Measurements from ENCODE around the gene BCAM.

Gene BCAM

DNA sequence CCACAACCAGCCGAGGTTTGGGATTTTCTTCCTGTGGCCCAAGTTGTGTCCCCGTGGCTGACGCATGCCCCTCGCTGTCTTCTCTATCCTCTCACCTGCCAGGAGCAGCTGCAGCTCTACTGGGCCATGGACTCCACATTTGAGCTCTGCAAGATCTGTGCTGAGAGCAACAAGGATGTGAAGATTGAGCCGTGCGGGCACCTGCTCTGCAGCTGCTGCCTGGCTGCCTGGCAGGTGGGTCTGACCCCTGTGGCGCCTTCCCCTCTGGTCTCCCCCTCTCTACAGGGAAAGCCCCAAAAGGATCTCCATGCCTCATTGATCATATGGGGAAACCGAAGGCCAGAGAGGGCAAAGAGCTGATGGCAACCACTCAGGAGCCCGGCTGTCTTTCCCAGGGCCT is 16.6 kb upstream of the BCAM start:
- no peak for DNase-seq (ENCODE audit: low read depth)

DNA sequence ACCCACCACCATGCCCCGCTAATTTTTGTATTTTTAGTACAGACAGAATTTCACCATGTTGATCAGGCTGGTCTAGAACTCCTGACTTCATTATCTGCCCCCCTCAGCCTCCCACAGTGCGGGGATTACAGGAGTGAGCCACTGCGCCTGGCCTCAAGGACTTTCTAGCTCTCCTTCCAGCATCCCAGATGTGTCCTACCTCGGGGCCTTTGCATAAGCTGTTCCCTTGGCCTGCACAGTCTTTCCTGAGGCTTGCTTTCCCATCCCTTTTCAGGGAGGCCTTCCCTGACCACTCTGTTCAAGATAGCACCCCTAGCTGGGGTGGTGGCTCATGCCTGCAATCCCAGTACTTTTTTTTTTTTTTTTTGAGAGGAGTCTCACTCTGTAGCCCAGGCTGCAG is 14.3 kb upstream of the BCAM start:
- DNase-seq (ENCODE audit: low read depth), result no peak

DNA sequence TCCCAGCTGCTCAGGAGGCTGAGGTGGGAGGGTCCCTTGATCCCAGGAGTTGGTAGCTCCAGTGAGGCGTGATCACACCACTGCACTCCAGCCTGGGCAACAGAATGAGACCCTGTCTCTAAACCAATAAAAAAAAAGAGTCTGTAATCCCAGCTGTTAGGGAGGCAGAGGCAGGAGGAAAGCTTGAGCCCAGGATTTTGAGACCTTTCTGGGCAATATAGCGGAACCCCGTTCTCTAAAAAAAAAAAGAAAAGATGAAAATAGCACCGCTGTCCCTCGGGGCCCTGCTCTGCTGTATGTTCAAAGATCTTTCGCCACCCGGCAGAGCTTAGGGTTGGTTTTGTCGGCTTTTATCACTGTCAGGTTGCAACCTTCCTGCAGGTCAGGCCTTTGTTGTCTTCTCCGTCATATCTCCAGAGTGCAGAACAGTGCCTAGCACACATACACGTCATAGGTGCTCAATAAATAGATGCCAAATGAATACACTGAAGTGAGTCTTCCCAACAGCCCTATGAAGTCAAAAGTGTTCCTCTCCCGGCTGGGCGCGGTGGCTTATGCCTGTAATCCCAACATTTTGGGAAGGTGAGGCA is 13.4 kb upstream of the BCAM start:
- DNase-seq (ENCODE audit: low read depth), result no peak

DNA sequence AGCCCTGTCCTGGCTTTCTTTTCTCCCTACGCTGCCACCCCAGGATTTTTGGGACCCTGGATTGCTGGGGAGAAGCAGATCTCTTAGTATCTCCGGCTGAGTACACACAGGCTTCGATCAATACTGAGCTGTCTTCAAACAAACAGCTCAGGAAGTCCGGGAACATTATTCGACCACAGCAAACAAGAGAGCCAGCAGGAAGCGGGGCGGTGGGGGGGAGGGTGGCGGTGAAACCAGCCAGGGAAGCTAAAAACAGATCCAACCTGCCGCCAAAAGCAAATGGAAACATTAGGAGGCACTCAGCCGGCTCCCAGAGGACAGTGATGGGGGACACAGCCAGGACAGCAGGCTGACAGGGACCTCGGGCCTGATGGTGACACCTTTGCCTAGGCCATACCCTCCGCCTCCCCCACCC is 12.2 kb upstream of the BCAM start:
- DNase-seq (ENCODE audit: low read depth), result no peak

DNA sequence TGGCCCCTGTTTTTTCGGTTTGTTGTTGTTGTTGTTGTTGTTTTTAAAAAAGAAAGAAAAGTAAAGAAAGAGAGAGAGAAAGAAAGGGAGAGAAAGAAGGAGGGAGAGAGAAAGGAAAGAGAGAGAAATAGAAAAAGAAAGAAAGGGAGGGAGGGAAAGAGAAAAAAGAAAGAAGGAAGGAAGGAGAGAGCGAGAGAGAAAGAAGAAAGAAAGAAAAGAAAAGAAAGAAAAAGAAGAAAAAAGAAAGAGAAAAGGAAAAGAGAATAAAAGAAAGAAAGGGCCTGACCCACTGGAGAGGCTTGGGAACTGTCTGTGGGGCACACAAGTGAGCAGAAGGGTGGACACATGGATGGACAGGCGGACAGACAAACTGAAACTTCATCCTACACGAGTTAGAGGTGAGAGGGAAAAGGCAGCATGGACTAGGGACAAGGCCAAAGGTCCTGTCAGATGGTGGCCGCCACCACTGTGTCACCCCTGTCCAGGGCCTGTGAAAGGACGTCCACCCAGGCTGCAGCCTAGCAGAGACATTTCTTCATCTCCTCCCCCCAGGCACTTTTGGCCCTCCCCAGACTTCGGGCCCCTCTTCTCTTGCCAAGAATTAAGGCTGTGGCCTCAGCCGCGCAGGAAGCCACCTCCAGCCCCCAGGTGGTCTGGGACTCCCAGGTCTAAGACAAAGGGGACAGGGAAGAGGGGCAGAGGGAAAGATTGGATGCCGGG is 9.1 kb upstream of the BCAM start:
- DNase-seq (ENCODE audit: low read depth), result no peak

DNA sequence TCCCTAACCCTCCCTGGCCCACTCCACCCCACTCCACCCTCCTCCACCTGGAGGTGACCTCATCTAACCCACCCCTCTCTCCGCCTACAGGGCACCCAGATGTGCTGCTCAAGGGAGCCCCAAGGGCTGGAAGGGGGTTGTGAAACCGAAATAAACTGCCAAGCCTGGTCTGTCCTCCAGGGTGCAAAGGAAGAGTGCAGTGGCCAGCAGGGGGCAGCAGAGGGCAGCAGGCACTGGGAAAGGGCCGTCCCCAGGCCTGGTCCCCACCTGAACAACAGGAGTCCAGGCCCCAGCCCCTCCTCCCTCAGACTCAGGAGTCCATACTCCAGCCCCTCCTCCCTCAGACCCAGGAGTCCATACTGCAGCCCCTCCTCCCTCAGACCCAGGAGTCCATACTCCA is 8.4 kb upstream of the BCAM start:
- peak; percentile 57 for DNase-seq (ENCODE audit: low read depth)

DNA sequence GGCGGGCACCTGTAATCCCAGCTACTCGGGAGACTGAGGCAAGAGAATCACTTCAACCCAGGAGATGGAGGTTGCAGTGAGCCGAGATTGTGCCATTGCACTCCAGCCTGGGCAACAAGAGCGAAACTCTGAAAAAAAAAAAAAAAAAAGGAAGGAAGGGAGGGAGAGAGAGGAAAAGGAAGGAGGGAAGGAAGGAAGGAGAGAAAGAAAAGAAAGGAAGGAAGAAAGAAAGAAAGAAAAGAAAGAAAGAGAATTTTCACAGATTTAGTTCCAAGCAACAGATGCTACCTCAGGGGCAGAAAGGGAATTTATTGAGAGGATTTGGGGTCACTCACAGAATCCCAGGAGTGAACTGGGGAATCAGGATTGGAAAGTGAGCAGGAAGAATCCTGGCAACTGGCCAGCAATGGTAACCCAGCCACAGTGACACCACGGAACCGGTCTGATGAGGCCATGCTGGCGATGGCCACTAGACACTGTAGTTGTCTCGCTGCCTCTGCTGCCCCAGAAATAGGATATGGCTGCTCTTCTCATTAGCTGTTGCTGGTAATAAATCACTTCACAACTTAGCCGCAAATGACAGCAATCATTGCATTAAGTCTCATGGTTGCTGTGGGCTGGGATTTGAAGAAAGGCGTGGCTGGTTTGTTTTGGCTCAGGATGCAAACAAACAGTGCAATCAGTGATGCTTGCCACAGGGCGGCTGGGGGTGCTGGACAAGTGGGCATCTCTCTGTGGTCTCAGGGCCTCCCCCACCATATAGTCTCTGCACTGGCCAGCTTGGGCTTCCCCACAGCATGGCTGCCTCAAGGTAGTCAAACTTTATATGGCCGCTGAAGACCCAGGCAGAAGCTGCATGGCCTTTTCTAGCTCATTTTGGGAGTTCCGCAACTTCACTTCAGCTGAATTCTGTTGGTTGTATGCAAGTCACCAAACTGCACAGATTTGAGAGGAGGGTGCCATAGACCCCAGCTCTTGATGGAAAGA is 5.2 kb upstream of the BCAM start:
- DNase-seq (ENCODE audit: low read depth), result no peak

DNA sequence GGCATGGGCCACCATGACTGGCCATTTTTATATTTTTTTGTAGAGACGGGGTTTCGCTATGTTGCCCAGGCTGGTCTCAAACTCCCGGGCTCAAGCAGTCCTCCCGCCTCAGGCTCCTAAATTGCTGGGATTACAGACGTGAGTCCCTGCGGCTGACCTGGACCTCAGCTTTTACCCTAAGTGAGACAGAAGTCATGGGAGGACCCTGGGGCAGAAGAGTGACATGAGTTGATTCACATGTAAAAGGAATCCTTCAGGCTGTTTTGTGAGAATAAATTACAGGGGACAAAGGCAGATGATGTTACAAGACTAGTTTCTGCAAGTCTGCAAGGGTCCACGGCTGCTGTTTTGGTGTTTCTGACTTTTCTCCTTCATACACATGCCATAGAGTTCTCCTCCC is 2.6 kb upstream of the BCAM start:
- DNase-seq (ENCODE audit: low read depth), result no peak

DNA sequence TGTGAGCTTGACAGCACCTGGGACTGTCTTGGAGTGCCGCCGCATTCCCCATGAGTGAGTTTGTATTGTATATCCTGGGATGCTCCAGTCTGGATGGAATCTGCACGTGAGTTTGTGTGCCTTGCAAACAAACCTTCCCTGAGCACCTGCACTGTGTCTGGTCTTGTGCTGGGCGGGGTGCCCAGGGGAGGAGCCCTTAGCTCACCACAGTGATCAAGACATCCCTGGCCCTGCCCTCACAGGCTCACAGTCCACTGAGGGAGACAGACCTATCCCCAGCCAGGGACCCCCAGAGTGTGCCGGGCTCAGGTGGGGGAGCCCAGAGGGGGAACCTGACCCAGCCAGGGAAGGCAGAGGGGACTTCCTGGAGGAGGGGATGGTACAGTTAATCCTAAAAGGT is 1.7 kb upstream of the BCAM start:
- no peak for DNase-seq (ENCODE audit: low read depth)

DNA sequence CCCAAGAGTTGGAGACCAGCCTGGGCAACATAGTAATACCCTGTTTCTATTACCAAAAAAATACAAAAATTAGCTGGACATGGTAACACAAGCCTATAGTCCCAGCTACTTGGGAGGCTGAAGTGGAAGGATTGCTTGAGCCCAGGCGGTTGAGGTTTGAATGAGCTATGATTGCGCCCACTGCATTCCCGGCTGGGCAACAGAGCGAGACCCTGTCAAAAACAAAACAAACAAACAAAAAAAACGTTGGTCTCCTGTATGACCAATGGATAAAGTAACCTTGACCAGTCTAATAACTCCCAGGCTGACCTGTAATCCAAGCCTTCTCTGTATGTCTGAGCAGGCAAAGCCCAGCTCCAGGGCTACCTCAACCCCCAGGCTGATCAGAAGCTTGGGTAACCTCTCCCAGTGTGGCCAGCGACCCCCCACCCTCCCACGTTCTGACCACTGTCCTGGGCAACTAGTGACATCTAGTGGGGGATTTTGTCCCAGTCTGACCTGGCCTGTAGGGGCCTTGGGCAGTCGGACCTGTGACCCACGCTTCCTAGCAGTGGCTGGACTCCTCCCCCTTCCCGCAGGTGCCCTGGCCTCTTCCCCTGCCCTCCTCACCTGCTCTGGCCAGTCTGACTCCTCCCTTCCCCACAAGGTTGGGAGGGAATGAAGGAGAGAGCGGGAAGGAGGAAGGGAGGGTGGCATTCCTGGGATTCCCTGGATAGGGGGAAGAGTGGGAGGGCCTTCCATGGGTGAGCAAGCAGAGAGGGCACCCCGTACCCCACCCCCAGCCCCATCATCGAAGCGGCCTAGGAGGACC is 1.0 kb upstream of the BCAM start:
- DNase-seq (ENCODE audit: low read depth), result no peak

DNA sequence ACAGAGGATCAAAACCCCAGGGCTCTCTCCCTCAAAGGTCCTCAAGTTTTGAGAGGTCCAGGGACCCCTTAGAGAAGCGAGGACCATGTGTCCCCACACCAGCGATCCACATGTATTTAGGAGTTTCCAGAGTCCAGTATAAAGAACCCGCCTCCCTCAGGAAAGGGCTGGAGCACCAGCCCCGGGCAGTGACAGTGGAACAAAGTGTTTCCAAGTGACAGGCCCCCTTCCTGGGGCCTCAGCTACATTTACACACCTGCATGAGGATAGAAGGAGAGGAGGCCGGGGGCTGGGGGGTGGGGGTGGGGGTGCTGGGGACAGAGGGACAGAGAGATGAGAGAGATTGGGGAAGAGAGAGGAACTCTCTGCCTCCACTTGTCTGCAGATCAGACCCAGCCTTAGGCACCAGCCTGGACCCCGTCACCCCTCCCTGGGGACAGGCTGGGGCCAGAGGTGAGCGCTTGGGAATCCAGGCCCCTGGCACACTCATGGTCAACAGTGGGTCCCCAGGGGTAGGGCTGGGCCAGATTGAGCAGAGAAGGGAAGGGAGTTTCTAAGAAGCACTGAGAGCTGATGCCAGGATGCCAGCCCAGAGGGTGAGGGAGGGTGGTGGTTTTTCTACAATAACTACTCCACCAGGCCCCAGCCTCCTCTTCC is 802 bp downstream of the BCAM start:
- DNase-seq (ENCODE audit: low read depth), result no peak

DNA sequence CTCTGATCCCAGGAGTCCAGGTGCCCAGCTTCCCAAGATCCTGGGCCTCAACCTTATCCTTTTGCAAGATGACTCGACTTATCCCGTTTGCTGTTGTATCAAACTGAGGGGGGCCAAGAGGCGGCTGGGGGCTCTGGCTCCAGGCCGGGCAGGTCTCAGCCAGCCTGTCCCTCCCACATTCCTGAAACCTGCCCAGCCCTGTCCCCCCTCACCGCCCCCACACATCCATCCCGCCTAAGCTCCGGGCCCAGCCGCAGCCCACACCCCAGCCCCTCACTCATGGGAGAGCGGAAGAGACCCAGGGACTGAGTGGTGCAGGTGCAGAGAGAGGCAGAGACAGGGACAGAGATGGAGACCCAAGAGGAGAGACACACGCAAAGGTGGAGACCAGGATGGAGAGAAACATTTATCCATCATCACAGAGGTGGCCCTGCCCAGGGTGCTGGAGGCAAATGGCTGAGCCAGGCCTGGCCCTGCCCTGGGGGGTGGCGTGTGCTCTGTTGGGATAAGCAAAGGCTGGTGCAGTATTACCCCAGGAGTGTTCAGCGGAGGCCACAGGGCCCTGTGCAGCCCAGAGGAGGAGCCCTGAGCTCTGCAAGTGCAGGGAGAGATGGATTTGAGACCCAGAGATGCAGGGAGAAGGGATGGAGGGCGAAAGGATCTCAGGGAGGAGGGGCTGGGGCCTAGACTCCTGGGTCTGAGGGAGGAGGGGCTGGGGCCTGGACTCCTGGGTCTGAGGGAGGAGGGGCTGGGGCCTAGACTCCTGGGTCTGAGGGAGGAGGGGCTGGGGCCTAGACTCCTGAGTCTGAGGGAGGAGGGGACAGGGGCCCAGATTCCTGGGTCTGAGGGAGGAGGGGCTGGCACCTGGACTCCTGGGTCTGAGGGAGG is 1.6 kb downstream of the BCAM start:
- no peak for DNase-seq (ENCODE audit: low read depth)

DNA sequence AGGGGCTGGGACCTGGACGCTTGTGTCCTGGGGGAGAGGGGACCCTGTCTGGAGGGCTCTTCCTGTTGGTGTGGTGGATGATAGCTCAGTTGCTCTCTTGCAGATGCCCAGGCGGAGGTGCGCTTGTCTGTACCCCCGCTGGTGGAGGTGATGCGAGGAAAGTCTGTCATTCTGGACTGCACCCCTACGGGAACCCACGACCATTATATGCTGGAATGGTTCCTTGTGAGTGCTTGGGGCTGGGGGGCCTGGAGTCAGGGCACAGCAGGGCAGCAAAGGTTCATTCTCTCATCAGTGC is 2.2 kb downstream of the BCAM start:
- DNase-seq (ENCODE audit: low read depth), result no peak

DNA sequence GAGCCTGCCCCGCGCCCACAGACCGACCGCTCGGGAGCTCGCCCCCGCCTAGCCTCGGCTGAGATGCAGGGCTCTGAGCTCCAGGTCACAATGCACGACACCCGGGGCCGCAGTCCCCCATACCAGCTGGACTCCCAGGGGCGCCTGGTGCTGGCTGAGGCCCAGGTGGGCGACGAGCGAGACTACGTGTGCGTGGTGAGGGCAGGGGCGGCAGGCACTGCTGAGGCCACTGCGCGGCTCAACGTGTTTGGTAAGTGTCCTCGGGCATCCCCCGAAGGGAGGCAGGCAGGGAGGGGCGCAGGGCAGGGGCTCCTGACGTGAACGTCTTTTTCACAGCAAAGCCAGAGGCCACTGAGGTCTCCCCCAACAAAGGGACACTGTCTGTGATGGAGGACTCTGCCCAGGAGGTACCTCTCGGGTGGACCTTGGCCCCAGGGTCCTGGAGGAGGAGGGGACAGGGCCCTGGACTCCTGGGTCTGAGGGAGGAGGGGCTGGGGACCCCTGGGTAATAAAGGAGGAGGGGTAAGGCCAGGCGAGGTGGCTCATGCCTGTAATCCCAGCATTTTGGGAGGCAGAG is 3.3 kb downstream of the BCAM start:
- DNase-seq (ENCODE audit: low read depth), result no peak

DNA sequence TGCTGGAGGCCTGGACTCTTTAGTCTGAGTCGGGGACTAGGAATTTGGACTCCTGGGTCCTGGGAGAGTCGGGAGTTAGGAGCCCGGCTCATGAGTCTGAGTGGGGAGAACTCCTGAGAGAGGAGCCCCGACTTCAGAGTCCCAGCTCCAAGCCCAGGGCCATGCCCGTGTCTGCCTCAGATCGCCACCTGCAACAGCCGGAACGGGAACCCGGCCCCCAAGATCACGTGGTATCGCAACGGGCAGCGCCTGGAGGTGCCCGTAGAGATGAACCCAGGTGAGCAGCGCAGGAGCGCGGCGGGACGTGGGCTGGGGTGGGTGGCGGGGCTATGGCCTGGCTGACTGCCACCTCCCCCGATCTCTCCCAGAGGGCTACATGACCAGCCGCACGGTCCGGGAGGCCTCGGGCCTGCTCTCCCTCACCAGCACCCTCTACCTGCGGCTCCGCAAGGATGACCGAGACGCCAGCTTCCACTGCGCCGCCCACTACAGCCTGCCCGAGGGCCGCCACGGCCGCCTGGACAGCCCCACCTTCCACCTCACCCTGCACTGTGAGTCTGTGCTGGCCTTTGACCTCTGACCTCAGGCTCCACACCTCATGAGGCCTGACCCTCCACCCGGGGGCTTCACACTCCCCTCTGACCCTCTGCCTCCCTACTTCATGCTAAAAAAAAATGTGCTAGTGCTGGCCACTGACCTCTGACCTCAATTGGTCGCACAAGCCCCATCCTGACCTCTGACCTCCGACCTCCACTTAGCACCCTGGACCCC is 4.4 kb downstream of the BCAM start:
- DNase-seq (ENCODE audit: low read depth), result no peak

DNA sequence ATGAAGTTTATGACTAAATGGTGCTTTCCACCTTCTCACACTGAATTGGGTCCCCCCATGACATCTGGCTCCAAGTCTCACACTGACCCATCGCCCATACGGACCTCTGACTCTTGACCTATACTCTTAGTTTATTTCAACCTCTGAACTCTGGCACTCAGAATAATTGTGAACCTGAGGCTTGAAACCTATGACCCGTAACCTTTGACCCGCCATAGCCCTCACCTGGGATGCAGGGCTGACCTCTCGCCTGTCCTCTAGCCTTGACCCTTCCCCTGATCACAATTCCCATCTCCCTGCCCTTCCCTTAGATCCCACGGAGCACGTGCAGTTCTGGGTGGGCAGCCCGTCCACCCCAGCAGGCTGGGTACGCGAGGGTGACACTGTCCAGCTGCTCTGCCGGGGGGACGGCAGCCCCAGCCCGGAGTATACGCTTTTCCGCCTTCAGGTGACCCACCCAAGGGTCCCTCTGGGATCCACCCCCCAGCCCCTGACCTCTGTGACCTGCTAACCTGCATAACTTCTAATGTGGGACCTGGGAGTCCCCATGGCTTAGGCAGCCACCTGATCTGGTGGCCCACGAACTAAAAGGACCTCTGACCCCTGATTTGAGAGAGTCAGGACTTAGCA is 5.1 kb downstream of the BCAM start:
- DNase-seq (ENCODE audit: low read depth), result no peak

DNA sequence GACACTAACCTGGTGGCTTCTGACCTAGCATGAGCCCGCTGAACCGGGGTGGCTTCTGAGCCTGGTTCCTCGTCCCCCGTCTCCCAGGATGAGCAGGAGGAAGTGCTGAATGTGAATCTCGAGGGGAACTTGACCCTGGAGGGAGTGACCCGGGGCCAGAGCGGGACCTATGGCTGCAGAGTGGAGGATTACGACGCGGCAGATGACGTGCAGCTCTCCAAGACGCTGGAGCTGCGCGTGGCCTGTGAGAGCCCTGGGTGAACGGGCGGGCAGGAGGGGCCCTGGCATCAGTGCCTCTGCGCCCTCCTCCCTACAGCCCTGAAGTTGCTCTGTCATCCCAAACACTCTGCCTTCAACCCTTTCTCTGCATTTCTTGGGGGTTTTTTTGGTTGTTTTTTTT is 5.6 kb downstream of the BCAM start:
- DNase-seq (ENCODE audit: low read depth), result no peak

DNA sequence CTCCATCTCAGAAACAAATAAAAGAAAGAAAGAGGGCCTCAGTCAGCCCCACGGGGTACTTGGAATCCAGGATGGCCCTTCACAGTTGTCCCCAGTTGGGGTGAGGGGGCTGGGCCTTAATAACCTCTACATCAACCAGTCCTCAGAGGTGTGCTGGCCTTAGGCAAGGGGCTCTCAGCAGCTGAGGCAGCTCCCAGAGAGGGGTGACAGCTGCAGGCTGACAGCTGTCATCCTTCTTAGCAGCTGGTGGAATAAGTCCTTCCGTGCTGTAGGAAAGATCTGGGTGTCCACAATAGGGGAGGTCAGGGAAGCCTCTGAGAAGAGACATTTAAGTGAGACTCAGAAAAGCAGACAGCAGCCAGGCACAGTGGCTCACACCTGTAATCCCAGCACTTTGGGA is 7.4 kb downstream of the BCAM start:
- DNase-seq (ENCODE audit: low read depth), result no peak
